IMR-90 (cell line): ENCODE data around the gene SLC9A5. TPM values are rescaled to one million over a fixed set of nuclear protein-coding genes. Genes with fewer than 3 reads are reported as not detected.

Experiments used
- ATAC-seq: fragments of 200-7000 bp; cut with Tn5 transposase; 2 replicates; pipeline ENCODE4 v1.9.1; 2020; ENCODE audit warnings: low read depth, mild to moderate bottlenecking, moderate library complexity
- BruUV-seq: library from RNA; stranded (reverse); fragments of 400-500 nt; replicated peaks from 2 replicates; lab custom pipeline; 2021; lab: Mats Ljungman, UMichigan
- CTCF ChIA-PET: fragments of 300-600 bp; formaldehyde crosslinking; extraction: SDS; loops from one replicate; lab custom pipeline; 2021; ENCODE audit warnings: antibody characterized with exemption; lab: Yijun Ruan, JAX
- POLR2A ChIA-PET: fragments of 300-600 bp; sonication (Branson Sonifier 250); formaldehyde crosslinking; loops from one replicate; lab custom pipeline; 2022; ENCODE audit warnings: antibody characterized with exemption; ENCODE audit not compliant: unreplicated experiment; lab: Charles Lee
- DNase-seq: peaks from one replicate; pipeline ENCODE4 v3.0.0; 2013
- H2AFZ ChIP-seq: replicated peaks from 2 replicates; pipeline ENCODE3; 2013; ENCODE audit warnings: low read length, mild to moderate bottlenecking; ENCODE audit not compliant: poor library complexity
- H2AK5ac ChIP-seq: 2 replicates; pipeline ENCODE4 v1.6.1; 2013; ENCODE audit warnings: low read depth, low read length, inconsistent platforms
- H2AK9ac ChIP-seq: replicated peaks from 2 replicates; pipeline ENCODE3; 2013; ENCODE audit warnings: mild to moderate bottlenecking, low read depth, low read length, moderate library complexity; ENCODE audit not compliant: poor library complexity
- H2BK120ac ChIP-seq: 2 replicates; pipeline ENCODE4 v1.6.1; 2013; ENCODE audit warnings: low read depth, low read length, inconsistent platforms
- H2BK15ac ChIP-seq: 3 replicates; pipeline ENCODE4 v1.6.1; 2013; ENCODE audit warnings: low read depth, low read length, inconsistent platforms
- H2BK20ac ChIP-seq: 2 replicates; pipeline ENCODE4 v1.6.1; 2013; ENCODE audit warnings: low read depth, mild to moderate bottlenecking, inconsistent platforms, low read length, moderate library complexity
- H2BK5ac ChIP-seq: 2 replicates; pipeline ENCODE4 v1.6.1; 2013; ENCODE audit warnings: mild to moderate bottlenecking, low read depth, low read length, inconsistent platforms; ENCODE audit not compliant: poor library complexity, severe bottlenecking
- H3K14ac ChIP-seq: replicated peaks from 2 replicates; pipeline ENCODE4 v1.6.1; 2013; ENCODE audit warnings: low read depth, low read length, inconsistent platforms
- H3K18ac ChIP-seq: 2 replicates; pipeline ENCODE4 v1.6.1; 2013; ENCODE audit warnings: low read depth, low read length, control low read depth
- H3K23ac ChIP-seq: 2 replicates; pipeline ENCODE4 v1.6.1; 2013; ENCODE audit warnings: low read depth, low read length, inconsistent platforms
- H3K27ac ChIP-seq: 2 replicates; pipeline ENCODE4 v1.5.1; 2013; ENCODE audit warnings: mild to moderate bottlenecking, control low read depth, low read length; ENCODE audit not compliant: insufficient read depth
- H3K27me3 ChIP-seq: 2 replicates; pipeline ENCODE4 v1.6.1; 2013; ENCODE audit warnings: low read length; ENCODE audit not compliant: control insufficient read depth, insufficient read depth
- H3K36me3 ChIP-seq: 2 replicates; pipeline ENCODE4 v1.6.1; 2013; ENCODE audit warnings: low read length, mixed read lengths; ENCODE audit not compliant: control insufficient read depth, insufficient read depth
- H3K4ac ChIP-seq: 2 replicates; pipeline ENCODE4 v1.6.1; 2013; ENCODE audit warnings: low read depth, low read length, inconsistent platforms
- H3K4me1 ChIP-seq: 2 replicates; pipeline ENCODE4 v1.6.1; 2013; ENCODE audit warnings: low read length, mixed read lengths; ENCODE audit not compliant: control insufficient read depth, insufficient read depth
- H3K4me2 ChIP-seq: 2 replicates; pipeline ENCODE4 v1.6.1; 2013; ENCODE audit warnings: low read depth, mild to moderate bottlenecking, control low read depth, low read length, moderate library complexity
- H3K4me3 ChIP-seq: 2 replicates; pipeline ENCODE4 v1.5.1; 2013; ENCODE audit warnings: low read depth, mild to moderate bottlenecking, control low read depth, low read length, moderate library complexity; ENCODE audit not compliant: insufficient read depth
- H3K56ac ChIP-seq: 2 replicates; pipeline ENCODE4 v1.6.1; 2013; ENCODE audit warnings: low read length, inconsistent platforms; ENCODE audit not compliant: insufficient read depth; ENCODE audit errors: extremely low read depth
- H3K79me1 ChIP-seq, 2 experiments: 2 replicates each; pipeline ENCODE4 v1.6.1; 2013; ENCODE audit warnings: low read length in 2 of 2, inconsistent platforms in 1 of 2, low read depth in 1 of 2
- H3K9ac ChIP-seq: 2 replicates; pipeline ENCODE4 v1.6.1; 2013; ENCODE audit warnings: low read depth, low read length, control low read depth
- H3K9me1 ChIP-seq: 2 replicates; pipeline ENCODE4 v1.6.1; 2013; ENCODE audit warnings: low read length, inconsistent platforms; ENCODE audit not compliant: insufficient read depth
- H3K9me3 ChIP-seq: 2 replicates; pipeline ENCODE4 v1.6.1; 2013; ENCODE audit warnings: low read length; ENCODE audit not compliant: control insufficient read depth, insufficient read depth
- H4K20me1 ChIP-seq: 2 replicates; pipeline ENCODE4 v1.6.1; 2013; ENCODE audit warnings: low read length, inconsistent platforms; ENCODE audit not compliant: insufficient read depth
- H4K5ac ChIP-seq: 2 replicates; pipeline ENCODE4 v1.6.1; 2013; ENCODE audit warnings: mild to moderate bottlenecking, low read depth, low read length, control low read depth
- H4K8ac ChIP-seq, 2 experiments: 2 replicates each; pipeline ENCODE4 v1.6.1; 2013; ENCODE audit warnings: low read depth in 2 of 2, low read length in 2 of 2, control low read depth in 1 of 2, inconsistent platforms in 1 of 2
- H4K91ac ChIP-seq: 2 replicates; pipeline ENCODE4 v1.6.1; 2013; ENCODE audit warnings: low read depth, low read length, inconsistent platforms; ENCODE audit not compliant: insufficient read depth
- BHLHE40 ChIP-seq: fragments of 150-350 bp; IDR thresholded peaks from 2 replicates; pipeline ENCODE4 v1.6.1; 2016; ENCODE audit warnings: mild to moderate bottlenecking, low read depth, low read length
- CEBPB ChIP-seq: IDR thresholded peaks from 2 replicates; pipeline ENCODE4 v1.6.1; 2012; ENCODE audit warnings: low read depth, low read length, improper control_type of control experiment
- CHD1 ChIP-seq: IDR thresholded peaks from 2 replicates; pipeline ENCODE4 v1.6.1; 2012; ENCODE audit warnings: low read depth, low read length, improper control_type of control experiment
- CTCF ChIP-seq: conservative IDR thresholded peaks from 2 replicates; pipeline ENCODE4 v1.5.1; 2012; ENCODE audit warnings: mild to moderate bottlenecking, low read depth, low read length, improper control_type of control experiment
- ELK1 ChIP-seq: fragments of 150-350 bp; IDR thresholded peaks from 2 replicates; pipeline ENCODE4 v1.6.1; 2016; ENCODE audit warnings: low read depth, mild to moderate bottlenecking, low read length, moderate library complexity, borderline replicate concordance
- FOS ChIP-seq: fragments of 150-350 bp; IDR thresholded peaks from 2 replicates; pipeline ENCODE4 v1.6.1; 2016; ENCODE audit warnings: low read depth, low read length
- MAFK ChIP-seq: IDR thresholded peaks from 2 replicates; pipeline ENCODE4 v1.6.1; 2012; ENCODE audit warnings: low read depth, low read length, improper control_type of control experiment
- MAZ ChIP-seq: IDR thresholded peaks from 2 replicates; pipeline ENCODE4 v1.6.1; 2012; ENCODE audit warnings: low read depth, mild to moderate bottlenecking, low read length, improper control_type of control experiment, moderate library complexity, borderline replicate concordance
- MXI1 ChIP-seq: IDR thresholded peaks from 2 replicates; pipeline ENCODE4 v1.6.1; 2012; ENCODE audit warnings: low read depth, mild to moderate bottlenecking, low read length, moderate library complexity, borderline replicate concordance
- NFE2L2 ChIP-seq: fragments of 150-350 bp; IDR thresholded peaks from 2 replicates; pipeline ENCODE4 v1.6.1; 2016; ENCODE audit warnings: low read depth, mild to moderate bottlenecking, low read length
- POLR2A ChIP-seq: IDR thresholded peaks from 2 replicates; pipeline ENCODE4 v1.6.1; 2012; ENCODE audit warnings: mild to moderate bottlenecking, low read depth, low read length
- RAD21 ChIP-seq: IDR thresholded peaks from 2 replicates; pipeline ENCODE4 v1.6.1; 2012; ENCODE audit warnings: low read length, improper control_type of control experiment
- RCOR1 ChIP-seq: IDR thresholded peaks from 2 replicates; pipeline ENCODE4 v1.6.1; 2012; ENCODE audit warnings: mild to moderate bottlenecking, low read length, improper control_type of control experiment; ENCODE audit not compliant: insufficient replicate concordance
- RFX5 ChIP-seq: IDR thresholded peaks from 2 replicates; pipeline ENCODE4 v1.8.0; 2012; ENCODE audit warnings: low read depth, mild to moderate bottlenecking, low read length, moderate library complexity
- SMC3 ChIP-seq: fragments of 150-350 bp; IDR thresholded peaks from 2 replicates; pipeline ENCODE4 v1.6.1; 2016; ENCODE audit warnings: low read depth, mild to moderate bottlenecking, antibody characterized with exemption, low read length, moderate library complexity
- USF2 ChIP-seq: fragments of 150-350 bp; IDR thresholded peaks from 2 replicates; pipeline ENCODE4 v1.6.1; 2017; ENCODE audit warnings: mild to moderate bottlenecking, antibody characterized with exemption, low read length, low read depth
- WGBS, 2 experiments: methylation state at CpG; one replicate each; pipeline versions ENCODE4 v1.1.5 to v1.1.7; 2013; ENCODE audit warnings: missing lambda C conversion rate in 2 of 2; ENCODE audit not compliant: insufficient read length in 1 of 2; ENCODE audit errors: extremely low coverage in 2 of 2; 5-methylcytosine and 5-hydroxymethylcytosine counted together
- dilution Hi-C: fragments of 300-500 bp; cut with HindIII; formaldehyde crosslinking; loops from one replicate; pipeline ENCODE4 v1.14.3; 2018; ENCODE audit warnings: low sequenced_read_pairs; ENCODE audit not compliant: unreplicated experiment
- in situ Hi-C: fragments of 300-500 bp; cut with MboI; formaldehyde crosslinking; loops from 3 replicates; pipeline ENCODE4 v1.14.3; 2019; ENCODE audit warnings: low sequenced_read_pairs, inconsistent platforms, mixed read lengths
- intact Hi-C: fragments of 100-400 bp; cut with micrococcal nuclease; formaldehyde crosslinking; loops from 2 replicates; pipeline ENCODE4 v1.10.0; 2022
- polyA plus RNA-seq, 3 experiments: library from polyadenylated mRNA; depleted of rRNA; stranded (reverse); fragments of >200 nt; gene quantifications; 2 replicates each; pipeline ENCODE4 v1.2.3, GENCODE V29; 2012; ENCODE audit warnings: low replicate concordance in 1 of 3
- total RNA-seq: library from RNA; depleted of rRNA; stranded (reverse); fragments of >200 nt; gene quantifications from 2 replicates; pipeline ENCODE4 v1.2.3, GENCODE V29; 2012

SLC9A5 gene
- total and polyA plus RNA-seq, 2 of the 4 experiments (the other 2 are of a cell fraction), result 1.8 to 5.7 TPM

- DNase-seq, result no peak
- no peak for TF ChIP-seq ELK1
- no peak for TF ChIP-seq MXI1
- TF ChIP-seq BHLHE40, result no peak
- no peak for TF ChIP-seq CEBPB
- no peak for TF ChIP-seq FOS
- no peak for TF ChIP-seq CHD1
- no peak for TF ChIP-seq USF2
- no peak for TF ChIP-seq MAZ
- TF ChIP-seq SMC3, result no peak
- no peak for TF ChIP-seq POLR2A
- no peak for TF ChIP-seq RFX5
- no peak for TF ChIP-seq RCOR1
- TF ChIP-seq NFE2L2, result no peak
- no peak for TF ChIP-seq RAD21
- TF ChIP-seq CTCF, result no peak
- TF ChIP-seq MAFK, result no peak
- H3K27ac ChIP-seq, result no peak overlapping the region
- no peak overlapping the region for H3K4ac ChIP-seq
- H2AK5ac ChIP-seq, result no peak overlapping the region
- no peak overlapping the region for H2BK15ac ChIP-seq
- POLR2A ChIA-PET, result no interaction called here
- peaks cover 5 to 59% of the 10 kb centered on the region in 2 experiments; a peak in 3 of 4 replicates for H3K79me1 ChIP-seq
- H3K4me1 ChIP-seq, result no peaks in the 10 kb centered on the region
- H2AFZ ChIP-seq, result no peak overlapping the region
- no peak overlapping the region for H4K8ac ChIP-seq
- H3K4me3 ChIP-seq, result no peak overlapping the region
- no peaks in the 10 kb centered on the region for H4K20me1 ChIP-seq
- no peak overlapping the region for H2AK9ac ChIP-seq
- CTCF ChIA-PET, result no interaction called here
- no peak overlapping the region for H4K5ac ChIP-seq
- no peak overlapping the region for H4K91ac ChIP-seq
- no peak overlapping the region for H3K18ac ChIP-seq
- ATAC-seq, result no peak
- in situ Hi-C loops, result no loop called here
- H3K9me1 ChIP-seq, result no peaks in the 10 kb centered on the region
- H3K36me3 ChIP-seq, result peaks cover 81% of the 10 kb centered on the region
- H3K23ac ChIP-seq, result no peak overlapping the region
- H2BK120ac ChIP-seq, result no peak overlapping the region
- H3K4me2 ChIP-seq, result no peak overlapping the region
- intact Hi-C loops, result no loop called here
- no peak overlapping the region for H3K14ac ChIP-seq
- H3K56ac ChIP-seq, result no peak overlapping the region
- no TSS peak for BruUV-seq
- dilution Hi-C loops, result no loop called here
- no peaks in the 10 kb centered on the region for H3K9me3 ChIP-seq
- H3K27me3 ChIP-seq, result no peaks in the 10 kb centered on the region
- H2BK5ac ChIP-seq, result no peak overlapping the region
- no peak overlapping the region for H3K9ac ChIP-seq
- H2BK20ac ChIP-seq, result no peak overlapping the region
- 100% methylated on average over 2 of the region's 7 CpGs; no CpG with 5 or more reads in 1 of the 2 experiments for WGBS, 2 experiments
Observed at GRCh38 chr16:67233596-67233995, 15.2 kb upstream of the SLC9A5 start.
